ENCODE results near the gene GPS1. TPM values are rescaled to one million over a fixed set of nuclear protein-coding genes. Genes with fewer than 3 reads are reported as not detected.

Gene GPS1
- total and polyA plus RNA-seq, 9 of the 15 experiments (the other 6 are each of a cell fraction or from before 2014, with no cell fraction given), result 3.1 to 167 (median 69.9) TPM

- TF ChIP-seq ZBTB49 (CRISPR knock-in tag; IDR thresholded peaks at IDR 0.05; ENCODE audit: borderline replicate concordance) (0 out of 2 replicates have a peak, but pooled peaks have one; percentile 71), ATF7 (IDR thresholded peaks at IDR 0.05) (no peak), BCOR (IDR thresholded peaks at IDR 0.05) (no peak), ARID2 (IDR thresholded peaks at IDR 0.05) (no peak), NR2C1 (IDR thresholded peaks at IDR 0.05) (no peak), NR2C1 (tag; IDR thresholded peaks at IDR 0.05) (no peak), HMG20B (CRISPR knock-in tag; IDR thresholded peaks at IDR 0.05) (no peak), ZNF121 (CRISPR knock-in tag; conservative IDR thresholded peaks at IDR 0.05) (no peak), SRSF3 (IDR thresholded peaks at IDR 0.05; ENCODE audit: insufficient read depth, low read length) (no peak), MNT (conservative IDR thresholded peaks at IDR 0.05) (peak in 1 of 2 experiments; percentile 7; a peak in 1 of 4 replicates), PHF8 (IDR thresholded peaks at IDR 0.05; ENCODE audit: borderline replicate concordance, low read length) (peak; percentile 36; the same call in 1 of the 2 replicates), NELFE (IDR thresholded peaks at IDR 0.05; ENCODE audit: insufficient read depth, insufficient read length) (no peak), E2F3 (CRISPR knock-in tag; IDR thresholded peaks at IDR 0.05) (no peak), PHF20 (IDR thresholded peaks at IDR 0.05; ENCODE audit: partially characterized antibody) (peak; percentile 56), CBX5 (IDR thresholded peaks at IDR 0.05; ENCODE audit: borderline replicate concordance, low read depth) (no peak)
- TF ChIP-seq, protein P1, sequence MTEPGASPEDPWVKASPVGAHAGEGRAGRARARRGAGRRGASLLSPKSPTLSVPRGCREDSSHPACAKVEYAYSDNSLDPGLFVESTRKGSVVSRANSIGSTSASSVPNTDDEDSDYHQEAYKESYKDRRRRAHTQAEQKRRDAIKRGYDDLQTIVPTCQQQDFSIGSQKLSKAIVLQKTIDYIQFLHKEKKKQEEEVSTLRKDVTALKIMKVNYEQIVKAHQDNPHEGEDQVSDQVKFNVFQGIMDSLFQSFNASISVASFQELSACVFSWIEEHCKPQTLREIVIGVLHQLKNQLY (CRISPR knock-in tag; conservative IDR thresholded peaks at IDR 0.05), result 0 out of 4 replicates have a peak, but pooled peaks of 1 of the 2 experiments have one; percentile 37
- TF ChIP-seq, protein P2, sequence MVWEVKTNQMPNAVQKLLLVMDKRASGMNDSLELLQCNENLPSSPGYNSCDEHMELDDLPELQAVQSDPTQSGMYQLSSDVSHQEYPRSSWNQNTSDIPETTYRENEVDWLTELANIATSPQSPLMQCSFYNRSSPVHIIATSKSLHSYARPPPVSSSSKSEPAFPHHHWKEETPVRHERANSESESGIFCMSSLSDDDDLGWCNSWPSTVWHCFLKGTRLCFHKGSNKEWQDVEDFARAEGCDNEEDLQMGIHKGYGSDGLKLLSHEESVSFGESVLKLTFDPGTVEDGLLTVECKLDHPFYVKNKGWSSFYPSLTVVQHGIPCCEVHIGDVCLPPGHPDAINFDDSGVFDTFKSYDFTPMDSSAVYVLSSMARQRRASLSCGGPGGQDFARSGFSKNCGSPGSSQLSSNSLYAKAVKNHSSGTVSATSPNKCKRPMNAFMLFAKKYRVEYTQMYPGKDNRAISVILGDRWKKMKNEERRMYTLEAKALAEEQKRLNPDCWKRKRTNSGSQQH (CRISPR knock-in tag; IDR thresholded peaks at IDR 0.05), result no peak
- TF ChIP-seq, protein P3, sequence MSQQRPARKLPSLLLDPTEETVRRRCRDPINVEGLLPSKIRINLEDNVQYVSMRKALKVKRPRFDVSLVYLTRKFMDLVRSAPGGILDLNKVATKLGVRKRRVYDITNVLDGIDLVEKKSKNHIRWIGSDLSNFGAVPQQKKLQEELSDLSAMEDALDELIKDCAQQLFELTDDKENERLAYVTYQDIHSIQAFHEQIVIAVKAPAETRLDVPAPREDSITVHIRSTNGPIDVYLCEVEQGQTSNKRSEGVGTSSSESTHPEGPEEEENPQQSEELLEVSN (IDR thresholded peaks at IDR 0.05; ENCODE audit: borderline replicate concordance in 1 of 2, extremely low read depth in 1 of 2, insufficient read depth in 1 of 2, insufficient read length in 1 of 2, low read depth in 1 of 2, low read length in 1 of 2, poor library complexity in 1 of 2, severe bottlenecking in 1 of 2), result peak in 1 of 2 experiments; percentile 27
These were observed 28.1 kb upstream of the GPS1 start (continued) for GRCh38 chr17:82023447-82024241.

All from K562 (cell line).